H1 (cell line): ENCODE measurements around the gene HSD11B1L.

ENCODE experiments used
- EGR1 ChIP-seq: IDR thresholded peaks from 2 replicates; pipeline ENCODE4 v1.6.1; 2011; ENCODE audit warnings: low read depth, low read length, borderline replicate concordance
- GABPA ChIP-seq: IDR thresholded peaks from 2 replicates; pipeline ENCODE4 v1.6.1; 2011; ENCODE audit warnings: mild to moderate bottlenecking, low read length, moderate library complexity, borderline replicate concordance; ENCODE audit not compliant: insufficient read depth
- POLR2A ChIP-seq, 2 experiments: IDR thresholded peaks; 1 replicate in 1 of 2; 2 replicates in 1 of 2; pipeline ENCODE4 v1.6.1; 2011; ENCODE audit warnings: low read depth in 2 of 2, low read length in 2 of 2, mild to moderate bottlenecking in 2 of 2; ENCODE audit errors: control extremely low read depth in 1 of 2
- RFX5 ChIP-seq: IDR thresholded peaks from 2 replicates; pipeline ENCODE4 v1.6.1; 2011; ENCODE audit warnings: low read depth, low read length, improper control_type of control experiment, borderline replicate concordance
- SAP30 ChIP-seq: fragments of 300-600 bp; sonication (generic); IDR thresholded peaks from 2 replicates; pipeline ENCODE4 v1.7.1; 2012; ENCODE audit warnings: low read length, moderate library complexity, mild to moderate bottlenecking, inconsistent platforms; ENCODE audit not compliant: insufficient read depth, insufficient replicate concordance
- SIN3A ChIP-seq, 2 experiments: IDR thresholded peaks in 1 of 2; conservative IDR thresholded peaks in 1 of 2; 2 replicates each; pipeline ENCODE4 v1.6.1; 2011 to 2012; ENCODE audit warnings: low read length in 2 of 2, improper control_type of control experiment in 1 of 2, low read depth in 1 of 2, mild to moderate bottlenecking in 1 of 2
- SUZ12 ChIP-seq: fragments of 200-600 bp; sonication (generic); IDR thresholded peaks from 2 replicates; pipeline ENCODE4 v1.6.1; 2012; ENCODE audit warnings: mild to moderate bottlenecking, inconsistent platforms, low read length, moderate library complexity, mixed read lengths
- TF ChIP-seq, protein P1 (sequence below), 3 experiments: IDR thresholded peaks; 1 replicate in 2 of 3; 2 replicates in 1 of 3; pipeline versions ENCODE4 v1.5.1 to v1.6.1; 2011; ENCODE audit warnings: low read length in 3 of 3, mild to moderate bottlenecking in 3 of 3, inconsistent platforms in 2 of 3, low read depth in 1 of 3, moderate library complexity in 1 of 3; ENCODE audit not compliant: insufficient read depth in 1 of 3; ENCODE audit errors: control extremely low read depth in 1 of 3
- TF ChIP-seq, protein P2 (sequence below): IDR thresholded peaks from 2 replicates; pipeline ENCODE4 v1.6.1; 2012; ENCODE audit warnings: inconsistent platforms

DNA sequence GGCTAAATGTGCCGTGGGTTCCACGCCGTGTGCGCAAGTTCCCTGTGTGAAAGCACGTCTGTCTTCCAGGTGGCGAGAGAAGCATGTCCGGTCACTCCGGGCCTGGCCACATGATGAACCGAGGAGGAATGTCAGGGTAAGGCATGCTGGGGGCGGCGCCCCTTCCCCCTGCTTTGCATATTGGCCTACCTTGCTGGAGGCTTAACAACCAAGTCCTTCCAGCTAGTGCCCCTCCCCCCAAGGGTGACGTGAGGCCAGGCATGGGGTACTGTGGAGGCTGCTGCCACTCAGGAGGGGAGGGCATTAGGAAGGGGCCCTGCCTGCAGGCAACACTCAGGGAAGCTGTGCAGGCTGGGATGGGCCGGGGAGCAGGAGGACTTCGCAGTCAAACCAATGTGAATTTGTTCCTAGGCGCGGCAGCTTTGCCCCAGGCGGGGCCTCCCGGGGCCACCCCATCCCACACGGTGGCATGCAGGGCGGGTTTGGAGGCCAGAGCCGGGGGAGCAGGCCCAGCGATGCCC is 13.0 kb upstream of the HSD11B1L start:
- TF ChIP-seq GABPA: no peak
- TF ChIP-seq, protein P1, sequence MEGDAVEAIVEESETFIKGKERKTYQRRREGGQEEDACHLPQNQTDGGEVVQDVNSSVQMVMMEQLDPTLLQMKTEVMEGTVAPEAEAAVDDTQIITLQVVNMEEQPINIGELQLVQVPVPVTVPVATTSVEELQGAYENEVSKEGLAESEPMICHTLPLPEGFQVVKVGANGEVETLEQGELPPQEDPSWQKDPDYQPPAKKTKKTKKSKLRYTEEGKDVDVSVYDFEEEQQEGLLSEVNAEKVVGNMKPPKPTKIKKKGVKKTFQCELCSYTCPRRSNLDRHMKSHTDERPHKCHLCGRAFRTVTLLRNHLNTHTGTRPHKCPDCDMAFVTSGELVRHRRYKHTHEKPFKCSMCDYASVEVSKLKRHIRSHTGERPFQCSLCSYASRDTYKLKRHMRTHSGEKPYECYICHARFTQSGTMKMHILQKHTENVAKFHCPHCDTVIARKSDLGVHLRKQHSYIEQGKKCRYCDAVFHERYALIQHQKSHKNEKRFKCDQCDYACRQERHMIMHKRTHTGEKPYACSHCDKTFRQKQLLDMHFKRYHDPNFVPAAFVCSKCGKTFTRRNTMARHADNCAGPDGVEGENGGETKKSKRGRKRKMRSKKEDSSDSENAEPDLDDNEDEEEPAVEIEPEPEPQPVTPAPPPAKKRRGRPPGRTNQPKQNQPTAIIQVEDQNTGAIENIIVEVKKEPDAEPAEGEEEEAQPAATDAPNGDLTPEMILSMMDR (IDR thresholded peaks at IDR 0.05; ENCODE audit: control extremely low read depth in 1 of 3, insufficient read depth in 1 of 3, low read depth in 1 of 3, low read length in 3 of 3): no peak
- TF ChIP-seq EGR1: 0 out of 2 replicates have a peak, but pooled peaks have one; percentile 21
- TF ChIP-seq POLR2A (IDR thresholded peaks at IDR 0.05; ENCODE audit: control extremely low read depth in 1 of 2, low read depth in 2 of 2, low read length in 2 of 2): 0 out of 3 replicates have a peak, but pooled peaks of 1 of the 2 experiments have one; percentile 40
- TF ChIP-seq RFX5: no peak
- no peak for TF ChIP-seq SAP30
- TF ChIP-seq SUZ12: no peak
- TF ChIP-seq SIN3A (conservative IDR thresholded peaks at IDR 0.05 in 1 of 2, IDR thresholded peaks at IDR 0.05 in 1 of 2; ENCODE audit: low read depth in 1 of 2, low read length in 2 of 2): peak in 1 of 2 experiments; percentile 75; a peak in 1 of 4 replicates
- TF ChIP-seq, protein P2, sequence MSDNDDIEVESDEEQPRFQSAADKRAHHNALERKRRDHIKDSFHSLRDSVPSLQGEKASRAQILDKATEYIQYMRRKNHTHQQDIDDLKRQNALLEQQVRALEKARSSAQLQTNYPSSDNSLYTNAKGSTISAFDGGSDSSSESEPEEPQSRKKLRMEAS: peak; percentile 54
